ENCODE data around the gene CTF1.

GRCh38 chr16:30889721-30890120 is 6.7 kb upstream of the CTF1 start:
- TF ChIP-seq PHF8 (IDR thresholded peaks at IDR 0.05; ENCODE audit: borderline replicate concordance, low read depth) (no peak), CBX8 (IDR thresholded peaks at IDR 0.05) (no peak), BCL3 (IDR thresholded peaks at IDR 0.05) (no peak), BHLHE40 (IDR thresholded peaks at IDR 0.05; ENCODE audit: low read depth, low read length) (no peak), CBX2 (IDR thresholded peaks at IDR 0.05; ENCODE audit: borderline replicate concordance, low read depth) (no peak), CEBPB (IDR thresholded peaks at IDR 0.05) (no peak), MYC (IDR thresholded peaks at IDR 0.05; ENCODE audit: borderline replicate concordance, low read length) (no peak), JUN (IDR thresholded peaks at IDR 0.05) (no peak), POLR2A (IDR thresholded peaks at IDR 0.05; ENCODE audit: low read length) (no peak), EP300 (IDR thresholded peaks at IDR 0.05) (no peak), ZSCAN20 (CRISPR knock-in tag; IDR thresholded peaks at IDR 0.05) (no peak)
- TF ChIP-seq, protein P1, sequence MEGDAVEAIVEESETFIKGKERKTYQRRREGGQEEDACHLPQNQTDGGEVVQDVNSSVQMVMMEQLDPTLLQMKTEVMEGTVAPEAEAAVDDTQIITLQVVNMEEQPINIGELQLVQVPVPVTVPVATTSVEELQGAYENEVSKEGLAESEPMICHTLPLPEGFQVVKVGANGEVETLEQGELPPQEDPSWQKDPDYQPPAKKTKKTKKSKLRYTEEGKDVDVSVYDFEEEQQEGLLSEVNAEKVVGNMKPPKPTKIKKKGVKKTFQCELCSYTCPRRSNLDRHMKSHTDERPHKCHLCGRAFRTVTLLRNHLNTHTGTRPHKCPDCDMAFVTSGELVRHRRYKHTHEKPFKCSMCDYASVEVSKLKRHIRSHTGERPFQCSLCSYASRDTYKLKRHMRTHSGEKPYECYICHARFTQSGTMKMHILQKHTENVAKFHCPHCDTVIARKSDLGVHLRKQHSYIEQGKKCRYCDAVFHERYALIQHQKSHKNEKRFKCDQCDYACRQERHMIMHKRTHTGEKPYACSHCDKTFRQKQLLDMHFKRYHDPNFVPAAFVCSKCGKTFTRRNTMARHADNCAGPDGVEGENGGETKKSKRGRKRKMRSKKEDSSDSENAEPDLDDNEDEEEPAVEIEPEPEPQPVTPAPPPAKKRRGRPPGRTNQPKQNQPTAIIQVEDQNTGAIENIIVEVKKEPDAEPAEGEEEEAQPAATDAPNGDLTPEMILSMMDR (IDR thresholded peaks at IDR 0.05): no peak
- TF ChIP-seq, protein P2, sequence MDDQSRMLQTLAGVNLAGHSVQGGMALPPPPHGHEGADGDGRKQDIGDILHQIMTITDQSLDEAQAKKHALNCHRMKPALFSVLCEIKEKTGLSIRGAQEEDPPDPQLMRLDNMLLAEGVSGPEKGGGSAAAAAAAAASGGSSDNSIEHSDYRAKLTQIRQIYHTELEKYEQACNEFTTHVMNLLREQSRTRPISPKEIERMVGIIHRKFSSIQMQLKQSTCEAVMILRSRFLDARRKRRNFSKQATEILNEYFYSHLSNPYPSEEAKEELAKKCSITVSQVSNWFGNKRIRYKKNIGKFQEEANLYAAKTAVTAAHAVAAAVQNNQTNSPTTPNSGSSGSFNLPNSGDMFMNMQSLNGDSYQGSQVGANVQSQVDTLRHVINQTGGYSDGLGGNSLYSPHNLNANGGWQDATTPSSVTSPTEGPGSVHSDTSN (IDR thresholded peaks at IDR 0.05): no peak

Data from A549 (cell line).